RCC 7860 (cell line): ENCODE data around the gene YAF2.
"Not testable (repeated sequence)": the region's sequence is repeated elsewhere in the genome, so short reads cannot be mapped to it uniquely, and the experiment has no call there.

ENCODE experiments used
- DNase-seq: peaks from one replicate; pipeline ENCODE4 v3.0.0-alpha.2; 2015; ENCODE audit warnings: low spot score
- FAIRE-seq: peaks from 2 replicates; lab custom pipeline; 2012; peaks lifted over from hg19 to GRCh38; lab: Jason Lieb, UNC

Gene YAF2

DNA sequence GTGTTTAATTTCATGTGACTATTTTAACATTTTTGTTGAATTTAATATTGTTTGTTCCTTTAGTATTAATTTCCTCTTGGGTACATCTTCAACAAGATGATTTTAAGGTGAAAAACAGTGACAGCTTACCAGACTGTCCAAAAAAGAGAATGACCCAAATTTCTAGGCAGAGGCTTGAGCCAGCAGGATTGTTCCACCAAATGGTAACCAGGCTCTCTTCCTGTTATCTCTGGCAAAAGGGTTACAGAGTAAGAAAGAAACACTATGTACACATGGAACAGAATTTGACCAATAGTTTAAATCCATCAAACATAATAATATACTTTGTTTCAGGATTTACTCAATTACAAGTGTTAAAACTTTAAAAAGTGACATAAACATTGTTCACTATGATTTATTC is 39.0 kb downstream of the YAF2 start:
- DNase-seq (no peak), FAIRE-seq (no peak)

DNA sequence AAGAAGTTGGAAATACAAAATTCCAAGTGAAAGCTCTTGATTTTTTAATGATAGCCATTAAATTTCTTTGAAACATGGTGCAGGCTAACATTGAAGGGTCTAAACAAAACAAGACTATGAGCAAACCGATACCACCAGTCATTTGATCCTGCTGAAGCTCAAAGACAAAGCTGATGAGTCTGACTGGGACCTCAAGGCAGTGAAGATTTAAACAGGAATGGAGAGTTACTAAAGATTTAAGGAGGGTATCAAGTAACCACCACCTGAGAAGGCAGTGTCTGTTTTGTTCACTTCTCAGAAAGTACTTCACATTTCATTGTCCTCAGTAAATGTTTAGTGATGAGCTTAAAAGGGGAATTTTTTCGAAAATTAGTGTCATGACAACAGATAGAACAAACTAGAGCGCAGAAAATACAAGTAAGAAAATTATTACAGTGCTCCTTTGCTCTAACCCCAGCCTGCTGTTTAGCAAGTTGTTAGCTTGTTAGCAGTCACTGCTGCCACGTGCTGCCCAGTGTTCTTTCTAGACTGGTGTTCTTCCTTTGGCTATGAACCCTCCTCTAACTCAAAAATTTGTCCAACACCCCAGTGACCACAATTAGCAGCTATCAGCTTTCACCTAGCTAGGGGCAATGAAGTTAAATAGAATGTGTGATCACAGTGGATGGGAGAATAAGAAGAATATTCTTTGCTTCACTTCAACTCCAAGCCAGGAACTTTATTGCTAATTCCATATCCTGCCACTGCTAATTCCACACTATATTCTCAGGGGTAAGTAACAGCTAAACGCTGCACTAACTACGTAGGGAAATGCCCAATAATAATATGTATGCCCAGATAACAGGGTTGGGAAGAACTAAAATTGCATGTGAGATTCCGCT is 41.1 kb downstream of the YAF2 start:
- DNase-seq (no peak), FAIRE-seq (no peak)

DNA sequence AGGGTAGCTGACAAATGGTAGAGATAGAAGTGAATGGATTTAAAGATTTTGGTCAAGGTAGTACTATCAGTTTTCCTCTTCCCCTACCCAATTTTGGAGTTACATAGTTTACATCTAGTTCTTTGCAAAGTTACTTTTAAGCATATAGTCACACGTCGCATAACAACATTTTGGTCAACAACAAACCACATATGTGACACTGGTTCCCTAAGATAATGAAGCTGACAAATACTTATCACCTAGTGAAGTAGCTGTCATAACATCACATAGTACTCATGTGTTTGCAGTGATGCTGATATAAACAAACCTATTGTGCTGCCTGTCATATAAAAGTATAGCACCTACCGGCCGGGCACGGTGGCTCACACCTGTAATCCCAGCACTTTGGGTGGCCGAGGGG is 45.4 kb downstream of the YAF2 start:
- FAIRE-seq = no peak
- DNase-seq = no peak

DNA sequence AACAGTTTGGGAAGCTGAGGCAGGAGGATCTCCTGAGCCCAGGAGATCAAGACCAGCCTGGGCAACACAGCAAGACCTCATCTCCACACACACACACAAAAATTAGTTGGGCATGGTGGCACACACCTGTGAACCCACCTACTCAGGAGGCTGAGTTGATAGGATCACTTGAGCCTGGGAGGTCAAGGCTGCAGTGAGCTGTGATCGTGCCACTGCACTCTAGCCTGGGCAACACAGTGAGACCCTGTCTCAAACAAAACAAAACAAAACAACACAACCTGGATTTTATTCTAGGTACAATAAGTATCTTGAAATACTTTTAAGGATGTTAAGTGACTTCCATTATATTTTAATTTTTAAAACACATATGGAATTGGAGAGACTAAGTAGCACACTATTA is 45.8 kb downstream of the YAF2 start:
- DNase-seq (no peak), FAIRE-seq (no peak)

DNA sequence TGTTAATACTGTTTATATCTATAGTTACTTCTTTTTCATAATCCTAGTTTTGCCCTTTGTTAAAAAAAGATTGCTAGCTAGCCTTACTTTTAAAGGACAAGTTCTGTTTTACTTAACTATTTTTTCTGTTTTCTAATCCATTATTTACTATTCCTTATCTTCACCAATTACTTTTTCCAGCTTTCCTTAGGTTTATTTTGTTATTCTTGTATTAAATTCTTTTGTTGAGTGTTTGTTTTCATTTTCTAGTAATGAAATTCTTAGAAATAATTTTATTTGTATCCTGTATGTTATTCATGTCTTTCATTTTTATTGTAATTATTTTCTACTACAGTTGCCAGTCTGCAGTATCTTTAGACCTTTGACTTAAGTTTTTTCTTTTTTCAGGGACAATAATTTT is 47.7 kb downstream of the YAF2 start:
- no peak for FAIRE-seq
- DNase-seq = no peak

DNA sequence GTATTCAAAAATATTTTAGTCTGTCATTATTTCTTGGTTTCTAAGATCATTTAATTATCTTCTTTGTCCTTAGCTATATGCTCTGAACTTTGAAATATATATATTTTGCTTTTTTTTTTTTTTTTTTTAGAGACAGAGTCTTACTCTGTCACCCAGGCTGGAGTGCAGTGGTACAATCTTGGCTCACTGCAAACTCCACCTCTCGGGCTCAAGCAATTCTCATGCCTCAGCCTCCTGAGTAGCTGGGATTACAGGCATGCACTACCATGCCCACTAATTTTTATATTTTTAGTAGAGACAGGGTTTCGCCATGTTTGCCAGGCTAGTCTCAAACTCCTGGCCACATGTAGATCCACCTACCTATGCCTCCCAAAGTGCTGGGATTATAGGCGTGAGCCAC is 49.8 kb downstream of the YAF2 start:
- DNase-seq, FAIRE-seq: not testable (repeated sequence)

DNA sequence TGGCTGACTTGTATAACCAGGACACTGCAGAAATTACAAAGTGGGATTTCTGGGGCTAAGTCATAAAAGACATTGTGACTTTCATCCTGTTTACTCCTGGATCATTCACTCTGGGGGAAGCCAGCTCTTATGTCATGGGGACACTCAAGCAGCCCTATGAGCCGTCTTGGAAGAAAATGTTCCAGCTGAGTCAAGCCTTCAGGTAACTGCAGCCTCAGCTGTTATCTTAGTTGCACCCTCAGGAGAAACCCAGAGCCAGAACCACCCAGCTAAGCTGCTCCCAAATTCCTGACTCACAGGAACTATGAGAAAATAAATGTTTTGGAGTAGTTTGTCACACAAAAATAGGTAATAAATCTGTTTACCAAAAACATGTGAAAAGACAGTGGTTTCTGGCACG is 50.2 kb downstream of the YAF2 start:
- FAIRE-seq = no peak
- no peak for DNase-seq

DNA sequence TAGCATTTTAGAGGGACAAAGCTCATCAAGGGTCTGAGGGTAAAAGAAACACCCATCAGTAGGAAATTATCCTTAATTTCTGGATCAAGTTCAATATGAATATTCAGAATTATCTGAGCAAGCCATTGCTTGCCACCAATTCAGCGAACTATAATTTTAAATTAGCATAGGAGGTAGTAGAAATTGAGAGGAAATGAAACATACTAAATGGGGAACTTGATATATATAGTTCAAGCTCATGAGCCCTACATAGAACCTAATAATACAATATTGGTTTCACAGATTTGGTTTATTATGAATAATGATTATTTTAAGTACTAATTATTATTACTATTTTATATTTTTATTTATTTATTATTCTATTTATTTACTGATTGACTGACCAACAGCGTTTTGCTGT is 51.3 kb downstream of the YAF2 start:
- FAIRE-seq = no peak
- DNase-seq = no peak

DNA sequence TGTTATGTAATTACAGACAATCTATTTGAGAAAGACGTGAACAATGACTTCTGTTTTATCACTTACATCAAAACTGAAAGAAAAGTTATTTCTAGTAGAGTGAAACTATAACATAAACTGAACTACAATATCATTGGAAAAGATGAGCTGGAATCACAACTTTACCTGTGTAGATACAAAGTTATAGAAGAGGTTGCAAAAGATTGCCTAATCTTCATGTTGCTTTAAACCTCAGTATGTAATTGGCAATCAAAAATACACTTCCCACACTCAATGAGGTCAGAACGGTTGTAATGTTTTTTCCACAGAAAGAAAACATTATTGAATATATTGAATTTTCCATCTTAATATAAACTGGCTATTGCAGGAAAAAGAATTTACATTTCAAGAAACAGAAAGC is 55.7 kb downstream of the YAF2 start:
- FAIRE-seq (no peak), DNase-seq (no peak)

DNA sequence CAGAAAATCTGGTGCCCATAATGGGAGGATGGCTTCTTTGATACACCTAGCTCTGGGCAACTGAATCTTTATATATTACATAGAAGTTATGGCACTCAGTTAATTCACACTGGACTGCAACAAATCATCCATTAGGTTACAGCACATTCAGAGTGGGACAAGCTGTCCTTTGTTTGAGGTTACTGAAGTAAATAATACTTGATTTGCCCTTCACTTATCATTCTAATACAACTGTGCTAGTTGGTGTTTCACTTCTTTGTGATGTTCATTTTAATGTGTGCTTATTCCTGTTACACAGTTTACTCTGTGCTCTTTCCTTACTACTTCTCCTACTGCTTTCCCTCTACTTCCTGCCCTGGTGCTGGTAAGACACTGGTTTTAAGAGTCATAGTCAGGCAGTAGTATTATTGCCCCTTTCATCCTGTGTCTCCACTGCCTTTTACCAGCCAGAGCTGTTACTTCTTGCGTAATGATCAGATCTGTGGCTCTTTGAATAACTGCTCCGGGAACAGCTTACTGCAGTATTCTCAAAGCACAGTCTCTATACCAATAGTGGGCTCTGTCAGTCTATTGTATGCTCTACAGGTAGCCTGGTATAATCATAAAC is 57.0 kb downstream of the YAF2 start:
- FAIRE-seq = no peak
- DNase-seq = no peak

DNA sequence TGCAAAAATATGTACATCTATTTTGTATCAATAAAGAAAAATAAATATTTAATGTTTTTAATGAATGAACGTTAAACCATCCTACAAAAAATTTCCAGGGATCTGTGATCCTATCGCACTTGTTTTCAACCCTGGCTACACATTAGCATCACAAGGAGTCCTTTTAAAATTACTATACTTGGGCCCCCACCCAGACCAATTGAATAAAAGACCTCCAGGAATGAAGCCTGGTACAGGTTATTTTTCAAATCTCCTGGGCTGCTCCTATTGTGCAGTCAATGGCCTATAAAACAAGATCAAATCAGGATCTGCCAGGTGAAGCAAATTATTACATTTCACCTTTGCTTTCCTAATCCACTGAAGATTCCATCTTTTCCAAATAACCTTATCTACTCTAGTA is 59.9 kb downstream of the YAF2 start:
- FAIRE-seq (no peak), DNase-seq (no peak)

DNA sequence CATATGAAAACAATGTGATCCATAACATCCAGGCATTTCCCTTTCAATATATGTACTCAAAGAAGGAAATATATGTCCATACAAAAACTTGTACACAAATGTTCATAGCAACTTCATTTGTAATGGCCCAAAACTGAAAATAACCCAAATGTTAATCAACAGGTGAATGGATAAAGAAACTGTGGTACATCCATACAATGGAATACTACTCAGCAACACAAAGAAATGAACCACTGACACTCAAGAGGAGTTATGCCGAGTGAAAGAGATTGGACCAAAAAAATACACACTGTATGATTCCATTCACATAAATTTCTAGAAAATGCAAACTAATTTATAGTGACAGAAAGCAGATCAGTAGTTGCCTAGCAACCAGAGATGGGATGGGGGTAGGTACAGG is 63.1 kb downstream of the YAF2 start:
- FAIRE-seq = no peak
- no peak for DNase-seq

DNA sequence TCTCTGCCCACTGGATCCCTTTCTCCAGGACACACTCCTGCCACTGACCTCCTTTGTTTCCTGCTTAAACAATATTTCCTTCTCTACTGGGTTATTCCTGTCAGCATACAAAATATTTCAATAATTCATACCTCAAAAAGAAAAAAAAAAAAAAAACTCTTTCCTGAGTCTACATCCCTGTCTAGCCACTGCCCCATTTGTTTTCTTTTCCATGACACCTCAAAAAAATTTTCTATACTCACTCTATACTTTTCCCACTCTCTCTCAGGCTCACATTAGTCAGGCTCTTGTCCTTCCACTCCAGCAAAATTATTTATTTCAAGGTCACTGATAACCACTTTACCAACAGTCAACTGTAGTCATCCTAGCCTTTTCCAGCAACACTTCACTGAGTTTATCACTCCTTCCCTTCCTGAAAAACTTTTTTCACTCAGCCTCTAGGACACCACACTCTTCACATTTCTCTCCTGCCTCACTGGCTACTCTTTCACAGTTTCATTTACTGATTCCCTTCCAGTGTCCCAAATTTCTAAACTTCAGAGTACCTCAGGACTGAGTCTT is 64.0 kb downstream of the YAF2 start:
- FAIRE-seq (no peak), DNase-seq (no peak)

DNA sequence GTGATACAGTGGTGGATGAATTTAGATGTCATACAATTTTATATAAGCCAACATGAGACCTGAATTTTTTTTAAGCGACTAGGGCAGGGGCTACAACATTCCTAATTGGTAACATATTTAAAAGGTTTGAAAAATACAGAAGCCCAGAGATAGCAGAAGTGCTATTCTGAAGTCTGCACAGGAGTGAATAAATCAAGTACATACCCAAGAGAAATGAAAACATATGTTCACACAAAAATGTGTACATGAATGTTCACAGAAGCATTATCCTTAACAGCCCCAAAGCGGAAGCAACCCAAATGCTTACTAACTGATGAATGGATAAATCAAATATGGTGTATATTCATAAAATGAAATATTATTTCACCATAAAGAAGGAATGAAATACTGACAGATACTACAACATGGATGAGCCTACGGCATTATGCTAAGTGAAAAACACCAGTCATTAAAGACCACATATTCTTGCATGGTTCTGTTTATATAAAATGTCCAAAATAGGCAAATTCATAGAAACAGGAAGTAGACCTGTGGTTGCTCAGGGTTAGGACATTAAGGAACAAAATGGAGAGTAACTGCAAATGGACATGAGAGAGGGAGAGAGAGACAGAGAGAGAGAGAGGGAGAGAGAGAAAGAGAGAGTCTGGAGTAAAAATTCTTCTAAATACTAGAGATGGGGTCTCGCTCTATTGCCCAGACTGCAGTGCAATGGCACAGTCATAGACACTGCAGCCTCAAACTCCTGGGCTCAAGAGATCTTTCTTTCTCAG is 65.4 kb downstream of the YAF2 start:
- FAIRE-seq = no peak
- no peak for DNase-seq

DNA sequence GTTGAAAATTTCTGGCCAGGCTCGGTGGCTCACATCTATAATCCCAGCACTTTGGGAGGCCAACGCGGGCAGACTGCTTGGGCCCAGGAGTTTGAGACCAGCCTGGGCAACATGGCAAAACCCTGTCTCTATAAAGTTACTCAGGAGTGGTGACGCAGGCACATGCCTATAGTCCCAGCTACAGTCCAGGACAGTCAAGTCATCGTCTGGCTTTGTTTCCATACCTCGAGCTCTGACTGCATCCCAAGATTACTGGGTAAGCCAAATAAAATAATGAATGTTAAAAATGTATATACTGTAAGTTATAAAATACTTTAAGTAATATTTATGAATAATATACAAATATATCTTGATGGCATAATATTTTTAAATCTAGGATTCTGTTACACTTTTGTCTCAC is 70.3 kb downstream of the YAF2 start:
- FAIRE-seq = no peak
- no peak for DNase-seq

DNA sequence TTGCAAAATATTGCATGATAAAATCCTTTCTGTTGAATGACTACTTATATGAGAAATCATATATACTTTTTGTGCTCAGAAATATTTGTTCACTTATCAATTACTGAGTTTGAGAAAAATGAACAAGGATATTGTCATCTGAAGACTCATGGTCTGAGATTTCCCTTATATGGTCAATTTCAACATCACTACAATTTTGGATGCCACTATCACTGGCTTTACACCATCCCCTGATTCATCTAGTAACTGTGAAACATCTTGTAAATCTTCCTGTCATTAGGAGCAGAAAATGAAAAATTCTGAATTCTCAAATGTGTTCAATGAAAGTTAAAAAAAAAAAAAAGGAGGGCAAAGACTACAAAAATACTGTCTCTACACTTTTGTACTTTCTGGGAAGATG is 71.5 kb downstream of the YAF2 start:
- no peak for DNase-seq
- no peak for FAIRE-seq

DNA sequence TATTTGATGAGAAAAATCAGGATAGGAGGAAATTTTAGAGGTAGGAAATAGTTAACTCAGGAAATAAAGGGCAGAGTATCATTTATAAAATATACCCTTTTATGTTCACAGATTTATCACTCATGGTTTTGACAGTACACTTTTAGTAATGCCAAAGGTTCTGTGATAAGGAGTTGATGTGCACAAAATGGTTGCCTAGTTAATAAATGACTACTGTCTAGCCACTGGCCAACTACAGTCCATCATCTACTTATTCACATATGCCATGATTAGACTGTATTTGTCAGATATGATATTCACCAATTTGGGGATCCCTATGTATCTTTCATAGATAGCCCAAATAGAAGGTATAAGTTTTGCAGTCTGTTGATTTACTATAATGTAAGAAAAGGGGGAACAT is 74.1 kb downstream of the YAF2 start:
- DNase-seq (no peak), FAIRE-seq (peak; percentile 58)

DNA sequence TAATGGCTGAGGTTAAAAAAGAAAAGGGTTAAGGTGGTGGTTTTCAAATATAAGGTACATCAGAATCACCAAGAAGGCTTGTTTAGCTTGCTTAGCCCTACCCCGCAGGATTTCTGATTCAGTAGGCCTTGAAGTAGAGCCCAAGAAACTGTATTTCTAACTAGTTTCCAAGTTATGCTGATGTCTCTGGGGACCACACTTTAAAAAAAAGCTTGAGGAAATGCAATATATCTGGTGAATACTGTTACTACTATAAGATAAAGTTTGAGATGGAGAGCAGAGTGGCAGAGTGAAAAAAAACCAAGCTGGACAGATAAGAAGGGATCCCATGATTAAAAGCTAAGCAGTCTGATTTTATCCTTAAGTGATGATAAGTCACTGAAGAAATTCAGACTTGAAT is 75.1 kb downstream of the YAF2 start:
- no peak for DNase-seq
- no peak for FAIRE-seq

DNA sequence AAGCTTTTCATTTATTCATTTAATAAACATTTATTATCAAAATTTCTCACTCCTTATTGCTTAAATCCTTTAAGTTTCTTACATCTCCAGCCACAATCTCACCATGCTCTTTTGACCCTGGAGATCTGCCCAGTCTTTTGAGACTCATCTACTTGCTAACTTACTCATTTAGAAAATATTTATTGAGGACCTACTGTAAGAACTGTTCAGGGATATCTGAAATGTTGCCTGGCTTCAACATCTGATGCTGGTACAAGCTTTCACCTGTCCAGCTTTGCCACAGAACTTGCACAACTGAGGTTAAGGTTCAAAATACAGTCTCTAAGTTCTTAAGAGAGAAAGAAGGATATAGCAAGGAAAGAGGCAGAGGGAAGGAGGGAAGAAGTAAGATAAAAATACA is 75.9 kb downstream of the YAF2 start:
- peak; percentile 92 for FAIRE-seq

DNA sequence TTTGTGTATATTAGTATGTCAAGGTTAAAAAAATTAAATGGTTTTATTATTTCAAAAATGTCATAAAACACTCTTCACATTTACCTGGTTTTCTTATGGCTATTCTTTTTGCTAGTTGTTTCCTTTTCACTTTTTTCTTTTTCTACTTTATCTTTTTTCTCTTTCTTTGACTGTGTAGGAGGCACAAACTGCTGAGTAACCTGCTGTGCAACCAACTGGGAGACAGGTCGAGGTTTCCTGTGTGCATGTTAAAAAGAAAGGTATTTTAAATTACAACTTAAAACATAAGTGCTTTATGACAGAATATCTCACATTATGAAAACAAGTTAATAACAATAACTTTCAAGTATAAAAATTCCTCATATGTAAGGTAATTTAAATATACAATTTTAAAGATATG is 76.5 kb downstream of the YAF2 start:
- DNase-seq (no peak), FAIRE-seq (no peak)

More for the DNA sequence above, 75.9 kb downstream of the YAF2 start:
- DNase-seq = peak; percentile 59

DNA sequence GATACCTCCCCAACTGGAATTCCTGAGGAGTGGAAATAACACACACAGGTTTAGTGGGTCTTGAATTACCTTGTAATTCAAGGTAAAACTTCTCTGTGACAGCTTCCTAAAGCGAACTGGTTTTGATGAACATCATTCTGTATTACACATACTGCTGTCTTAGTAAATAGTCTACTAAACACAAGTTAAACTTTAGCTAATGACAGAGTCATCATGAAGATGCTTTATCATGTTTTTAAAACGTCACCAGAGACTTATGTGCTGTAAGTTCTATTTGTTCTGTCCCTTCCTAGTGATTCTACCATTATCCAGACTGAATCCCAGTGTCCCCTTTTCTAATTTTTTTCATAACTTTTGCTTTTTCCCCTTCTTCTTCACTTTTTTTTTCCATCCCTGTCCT is 81.8 kb downstream of the YAF2 start:
- FAIRE-seq = peak; percentile 81
- peak; percentile 59 for DNase-seq
